ENCODE measurements around the gene ABHD12.
"Not testable (repeated sequence)": the region's sequence is repeated elsewhere in the genome, so short reads cannot be mapped to it uniquely, and the experiment has no call there.

The ABHD12 gene

DNA sequence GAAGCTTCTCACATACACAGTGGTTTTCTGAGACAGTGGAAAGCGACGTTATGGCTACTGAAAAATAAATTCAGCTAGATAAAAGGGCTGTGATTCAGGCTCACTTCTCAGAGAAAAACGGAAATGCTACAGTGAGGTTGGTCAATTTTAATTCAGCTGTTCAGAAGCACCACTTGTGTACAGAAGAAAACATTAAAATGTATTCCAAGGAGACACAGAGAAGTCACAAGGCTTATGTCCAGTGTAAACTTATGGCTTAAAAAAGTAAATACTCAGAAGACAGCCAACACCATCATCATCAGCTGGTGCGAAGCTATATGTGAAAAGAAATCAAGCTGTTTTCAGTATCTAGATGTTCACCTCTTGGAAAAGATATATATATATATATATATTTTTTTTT is 68.6 kb downstream of the ABHD12 start:
- DNase-seq (ENCODE audit: low spot score): no peak

DNA sequence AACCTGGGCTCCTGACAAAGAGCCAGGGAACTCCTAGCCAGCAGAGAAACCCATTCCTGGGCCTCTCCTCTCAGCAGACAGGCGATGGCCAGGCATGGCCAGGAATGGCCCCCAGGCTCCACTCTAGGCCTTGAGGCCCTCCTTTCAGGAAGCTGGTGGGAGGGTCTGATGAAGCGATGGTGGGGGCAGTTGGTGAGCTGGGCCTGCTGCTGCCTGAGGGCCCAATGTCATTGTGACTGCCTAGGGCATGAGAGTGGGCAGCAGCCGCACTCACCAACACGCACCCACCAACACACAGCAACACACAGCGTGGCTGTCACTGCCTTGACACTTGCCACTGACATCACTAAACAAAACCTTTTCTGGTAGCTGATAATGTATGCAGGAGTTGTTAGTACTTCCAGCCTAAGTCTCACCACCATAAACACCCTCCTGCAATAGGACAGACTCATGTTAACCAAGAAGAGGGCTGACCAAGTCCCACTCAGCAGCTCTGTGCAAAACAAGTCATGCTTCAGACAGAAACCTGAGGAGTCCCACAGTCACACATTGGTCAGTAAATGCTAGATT is 69.3 kb downstream of the ABHD12 start:
- no peak for DNase-seq (ENCODE audit: low spot score)

DNA sequence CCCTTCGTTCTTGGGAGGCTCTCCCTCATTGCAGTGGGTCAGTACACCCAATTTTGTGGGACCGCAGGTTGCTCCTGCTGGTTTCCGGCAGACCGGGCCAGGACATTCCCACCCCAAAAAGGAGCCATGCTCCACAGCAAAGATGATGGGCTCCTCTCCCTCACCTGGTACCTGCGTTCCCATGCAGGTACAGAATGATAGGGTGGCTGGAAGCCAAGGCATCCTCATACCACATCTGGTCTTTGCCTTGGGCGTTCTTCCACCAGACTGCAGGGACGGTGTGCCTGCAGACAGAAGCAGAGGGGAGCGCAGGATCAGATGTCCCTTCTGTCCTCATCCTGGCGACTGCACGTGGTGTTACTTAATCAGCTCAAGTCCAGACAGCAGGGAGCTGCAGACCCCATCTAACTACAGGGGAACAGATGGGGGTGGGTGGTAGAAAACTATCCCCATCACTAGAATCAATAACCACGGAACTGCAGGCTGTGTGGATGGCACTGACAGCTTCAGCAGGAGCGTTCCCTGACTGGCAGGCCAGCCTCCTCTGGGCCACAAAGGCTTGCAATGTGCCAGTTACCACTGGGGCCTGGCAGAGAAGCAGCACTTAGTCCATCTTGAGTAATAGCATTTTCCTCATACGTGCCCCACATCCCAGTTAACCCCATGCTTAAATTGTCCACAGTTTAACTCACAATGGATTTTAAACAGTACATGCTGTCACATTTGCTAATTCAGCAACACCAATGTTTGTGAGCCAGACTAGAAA is 70.4 kb downstream of the ABHD12 start:
- no peak for DNase-seq (ENCODE audit: low spot score)

DNA sequence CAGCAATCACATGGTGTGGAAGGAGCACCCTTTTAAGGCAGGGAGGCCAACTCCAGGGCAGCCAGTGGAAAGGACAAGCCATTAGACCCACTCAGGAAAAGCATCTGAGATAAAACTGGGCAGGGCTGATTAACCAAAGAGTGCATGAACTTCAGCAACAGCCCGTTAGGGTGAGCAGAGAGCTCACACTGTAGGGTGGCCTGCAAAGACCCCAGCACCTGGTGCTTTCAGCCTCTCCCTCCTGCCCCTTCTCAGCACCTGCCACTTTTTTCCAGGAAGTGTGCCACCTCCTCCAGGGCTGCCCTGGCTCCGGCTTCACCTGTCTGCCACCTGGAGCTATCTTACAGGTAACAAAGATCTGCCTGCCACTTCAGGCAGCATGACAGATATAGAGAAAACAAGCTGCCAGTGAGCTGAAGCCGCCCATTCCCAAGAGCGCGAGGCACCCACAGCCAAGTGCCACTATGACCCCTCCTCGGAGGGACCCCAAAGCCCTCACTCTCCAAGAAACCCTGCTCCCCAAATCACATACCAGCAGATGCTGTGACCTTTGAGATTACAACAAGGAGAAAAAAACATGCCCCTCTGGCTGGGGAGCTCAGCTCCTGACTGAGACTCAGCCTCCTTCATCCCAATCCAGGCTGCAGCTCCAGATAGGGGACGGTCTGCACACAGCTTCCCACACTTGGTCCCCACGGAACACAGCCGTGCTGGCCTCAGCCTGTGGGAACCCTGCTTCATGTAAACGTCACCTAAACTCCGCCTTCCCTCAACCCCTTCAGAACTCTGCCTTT is 71.2 kb downstream of the ABHD12 start:
- DNase-seq (ENCODE audit: low spot score): no peak

DNA sequence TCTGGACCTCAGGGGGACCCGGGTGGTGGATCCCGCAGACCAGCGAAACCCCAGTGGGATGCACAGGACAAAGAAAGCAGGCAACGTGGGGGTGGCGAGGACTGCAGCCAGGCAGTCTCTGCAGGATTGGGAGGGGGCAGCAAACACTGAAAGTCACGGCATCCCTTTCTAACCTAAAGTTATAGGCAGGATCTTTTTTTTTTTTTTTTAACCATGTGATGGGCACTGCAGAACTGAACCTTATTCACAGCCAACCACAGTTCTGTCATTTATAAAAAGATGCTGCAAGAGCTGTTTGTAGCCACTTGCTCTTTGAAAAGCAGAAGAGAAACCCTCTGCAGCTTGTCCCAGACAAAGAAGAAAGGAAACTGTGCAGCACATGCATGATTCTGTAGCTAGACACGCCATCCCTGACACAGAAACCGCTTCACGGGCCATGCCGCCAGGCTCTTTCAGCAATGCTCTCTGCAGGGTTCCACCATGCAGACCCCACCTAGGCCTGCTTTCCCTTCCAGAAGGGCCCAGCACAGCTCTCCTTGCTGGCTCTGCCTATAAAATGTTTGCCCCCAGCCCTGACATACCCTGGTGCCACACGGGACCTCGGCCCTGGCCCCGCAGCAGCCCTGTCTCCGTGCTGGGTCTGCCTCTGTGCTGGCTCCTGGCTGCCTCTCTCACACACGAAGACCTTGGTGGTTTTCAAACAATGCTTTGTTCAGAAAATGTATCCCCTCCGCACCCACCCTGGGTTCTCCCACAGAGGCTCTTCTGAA is 72.0 kb downstream of the ABHD12 start:
- DNase-seq (ENCODE audit: low spot score): no peak

DNA sequence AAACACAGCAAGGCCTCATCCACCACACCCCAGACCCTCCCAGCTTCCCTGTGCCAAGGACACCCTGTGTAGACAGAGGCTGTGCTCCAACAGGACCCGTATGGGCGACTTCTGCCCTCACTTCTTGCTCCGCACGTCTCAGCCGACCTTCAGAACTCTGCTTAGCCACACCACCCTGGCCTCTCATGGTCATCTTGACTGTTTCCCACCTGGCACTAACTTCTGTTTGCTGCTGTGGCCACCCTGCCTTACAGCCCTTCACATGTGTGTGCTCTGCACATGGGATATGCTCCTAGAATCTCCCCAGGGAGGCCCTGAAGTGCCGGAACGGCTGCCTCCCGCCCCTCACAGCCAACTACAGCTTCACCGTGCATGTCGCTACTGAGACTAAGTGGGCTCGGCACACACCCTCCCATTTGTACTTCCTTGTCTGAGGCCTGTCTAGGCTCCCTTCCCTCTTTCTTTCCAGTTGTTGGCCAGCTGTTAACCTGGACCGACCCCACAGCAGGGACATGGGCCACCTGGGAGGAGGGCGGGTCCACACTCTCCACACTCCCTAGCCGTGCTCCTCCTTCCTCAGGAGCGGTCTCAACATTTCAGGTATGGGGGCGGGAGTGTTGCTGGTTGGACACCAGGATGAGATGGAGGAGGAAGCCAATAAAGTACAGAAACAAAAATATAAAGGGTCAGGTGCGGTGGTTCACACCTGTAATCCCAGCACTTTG is 73.1 kb downstream of the ABHD12 start:
- no peak for DNase-seq (ENCODE audit: low spot score)

DNA sequence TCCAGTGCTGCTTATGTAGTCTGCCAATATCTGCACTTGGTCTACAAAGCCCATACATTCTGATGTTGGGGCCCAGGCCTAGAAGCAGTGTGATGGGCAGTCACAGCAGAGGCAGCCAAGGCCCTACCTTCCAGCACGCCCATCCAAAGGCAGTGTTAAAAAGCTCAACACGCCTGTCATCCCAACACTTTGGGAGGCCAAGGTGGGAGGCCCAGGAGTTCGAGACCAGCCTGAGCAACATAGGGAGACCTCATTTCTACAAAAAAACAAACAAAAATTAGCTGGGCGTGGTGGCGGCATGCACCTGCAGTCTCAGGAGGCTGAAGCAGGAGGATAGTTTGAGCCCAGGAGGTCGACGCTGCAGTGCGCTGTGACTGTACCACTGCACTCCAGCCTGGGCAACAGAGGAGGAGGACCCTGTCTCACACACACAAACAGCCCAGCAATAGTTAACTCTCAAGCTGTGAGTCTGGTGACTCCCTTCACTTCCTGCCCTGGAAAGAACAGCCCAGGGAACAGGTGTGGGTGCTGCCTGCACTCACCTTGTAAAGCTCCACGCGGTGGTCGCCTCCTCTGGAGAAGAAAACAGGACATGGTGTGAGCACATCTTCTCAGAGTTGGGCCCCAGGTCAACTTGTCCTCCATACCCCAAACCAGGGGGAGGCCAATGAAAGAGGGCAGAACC is 74.0 kb downstream of the ABHD12 start:
- DNase-seq (ENCODE audit: low spot score): no peak

DNA sequence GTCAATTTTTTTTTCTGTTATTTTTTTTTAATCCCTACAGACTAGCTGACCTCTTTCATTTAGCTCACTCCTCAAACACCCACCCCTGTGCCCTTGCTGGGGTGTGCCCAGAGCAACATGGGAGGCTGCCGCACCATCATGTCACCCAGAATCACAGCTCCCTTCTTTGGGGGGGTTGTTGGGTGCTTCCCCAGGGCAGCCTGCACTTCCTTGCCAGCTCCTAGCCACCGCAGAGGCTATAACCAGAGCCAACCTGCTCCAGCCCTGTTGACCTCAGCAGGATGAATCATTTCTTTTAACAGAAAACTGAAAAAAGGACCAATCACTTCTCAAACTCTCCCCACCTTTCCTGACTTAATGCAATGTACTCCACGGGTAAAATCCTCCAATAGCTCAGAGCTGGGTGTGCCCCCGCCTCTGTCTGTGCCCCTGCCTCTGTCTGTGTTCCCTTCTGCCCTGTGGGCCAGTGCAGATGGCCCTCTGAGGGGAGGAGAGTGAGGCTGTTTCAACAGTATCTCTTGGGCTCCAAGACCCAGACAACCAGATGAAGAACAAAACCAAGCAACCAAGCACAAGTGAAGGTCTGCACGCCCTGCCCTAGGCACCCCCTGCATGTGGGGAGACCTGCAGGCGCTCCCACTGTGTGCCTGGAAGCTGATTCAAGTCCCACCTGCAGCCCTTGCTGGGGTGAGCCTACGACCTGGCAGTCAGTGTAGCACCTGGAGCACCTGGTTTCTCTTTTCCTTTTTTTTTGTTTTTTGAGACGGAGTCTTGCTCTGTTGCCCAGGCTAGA is 75.0 kb downstream of the ABHD12 start:
- no peak for DNase-seq (ENCODE audit: low spot score)

DNA sequence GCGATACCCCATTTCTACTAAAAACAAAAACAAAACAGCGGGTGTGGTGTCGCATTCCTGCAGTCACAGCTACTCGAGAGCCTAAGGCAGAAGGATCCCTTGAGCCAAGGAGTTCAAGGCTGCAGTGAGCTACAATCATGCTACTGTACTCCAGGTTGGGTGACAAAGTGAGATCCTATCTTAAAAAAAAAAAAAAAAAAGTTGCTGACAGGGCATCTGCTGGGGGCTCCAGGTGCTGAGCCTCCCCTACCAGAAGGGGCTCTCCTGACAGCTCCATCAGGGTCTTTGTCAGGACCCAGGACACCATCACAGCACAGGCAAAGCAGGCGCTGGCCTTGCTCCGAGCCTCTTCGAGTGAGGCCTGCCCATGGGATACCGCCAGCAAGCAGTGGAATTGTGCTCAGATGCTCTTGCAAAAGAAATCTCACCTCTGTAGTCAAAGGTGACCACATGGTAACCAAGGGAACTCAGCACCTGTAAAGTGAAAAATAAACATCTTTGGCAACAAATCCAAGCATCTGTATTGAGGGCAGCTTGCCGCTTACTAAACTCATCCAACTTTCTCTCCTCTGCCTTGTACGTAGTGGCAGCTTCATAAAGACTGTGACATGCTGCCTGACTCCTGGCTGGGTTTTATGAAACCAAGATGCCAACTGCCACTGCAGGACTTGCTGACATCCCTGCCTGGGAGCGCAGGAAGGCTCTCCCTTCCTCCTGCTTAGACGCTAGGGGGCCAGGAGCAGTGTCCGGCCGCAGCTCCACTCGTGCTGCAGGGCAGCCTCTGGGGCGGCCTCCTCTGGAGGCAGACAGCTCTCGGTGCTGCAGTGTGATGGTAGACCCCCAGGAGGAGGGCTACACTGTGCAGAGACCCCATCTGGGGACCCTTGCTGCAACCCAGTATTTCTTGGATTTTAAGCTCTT is 75.9 kb downstream of the ABHD12 start:
- no peak for DNase-seq (ENCODE audit: low spot score)

DNA sequence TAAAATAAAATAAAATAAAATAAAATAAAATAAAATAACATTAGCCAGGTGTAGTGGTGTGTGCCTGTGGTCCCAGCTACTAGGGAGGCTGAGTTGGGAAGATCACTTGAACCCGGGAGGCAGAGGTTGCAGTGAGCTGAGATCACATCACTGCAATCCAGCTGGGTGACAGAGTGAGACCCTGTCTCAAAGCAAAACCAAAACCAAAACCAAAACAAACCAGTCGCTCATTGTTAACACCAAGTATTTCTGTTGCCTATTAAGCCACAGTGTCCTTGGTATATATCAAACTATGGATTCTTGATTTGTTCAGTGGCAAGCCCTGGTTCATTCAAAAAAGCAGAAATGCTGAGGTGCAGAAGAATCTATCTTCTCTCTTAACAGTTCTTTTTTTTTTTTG is 77.0 kb downstream of the ABHD12 start:
- no peak for DNase-seq (ENCODE audit: low spot score)

DNA sequence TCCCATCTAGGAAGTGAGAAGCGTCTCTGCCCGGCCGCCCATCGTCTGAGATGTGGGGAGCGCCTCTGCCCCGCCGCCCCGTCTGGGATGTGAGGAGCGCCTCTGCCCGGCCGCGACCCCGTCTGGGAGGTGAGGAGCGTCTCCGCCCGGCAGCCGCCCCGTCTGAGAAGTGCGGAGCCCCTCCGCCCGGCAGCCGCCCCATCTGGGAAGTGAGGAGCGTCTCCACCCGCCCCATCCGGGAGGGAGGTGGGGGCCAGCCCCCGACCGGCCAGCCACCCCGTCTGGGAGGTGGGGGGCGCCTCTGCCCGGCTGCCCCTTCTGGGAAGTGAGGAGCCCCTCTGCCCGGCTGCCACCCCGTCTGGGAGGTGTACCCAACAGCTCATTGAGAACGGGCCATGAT is 77.9 kb downstream of the ABHD12 start:
- not testable (repeated sequence) for DNase-seq (ENCODE audit: low spot score)

DNA sequence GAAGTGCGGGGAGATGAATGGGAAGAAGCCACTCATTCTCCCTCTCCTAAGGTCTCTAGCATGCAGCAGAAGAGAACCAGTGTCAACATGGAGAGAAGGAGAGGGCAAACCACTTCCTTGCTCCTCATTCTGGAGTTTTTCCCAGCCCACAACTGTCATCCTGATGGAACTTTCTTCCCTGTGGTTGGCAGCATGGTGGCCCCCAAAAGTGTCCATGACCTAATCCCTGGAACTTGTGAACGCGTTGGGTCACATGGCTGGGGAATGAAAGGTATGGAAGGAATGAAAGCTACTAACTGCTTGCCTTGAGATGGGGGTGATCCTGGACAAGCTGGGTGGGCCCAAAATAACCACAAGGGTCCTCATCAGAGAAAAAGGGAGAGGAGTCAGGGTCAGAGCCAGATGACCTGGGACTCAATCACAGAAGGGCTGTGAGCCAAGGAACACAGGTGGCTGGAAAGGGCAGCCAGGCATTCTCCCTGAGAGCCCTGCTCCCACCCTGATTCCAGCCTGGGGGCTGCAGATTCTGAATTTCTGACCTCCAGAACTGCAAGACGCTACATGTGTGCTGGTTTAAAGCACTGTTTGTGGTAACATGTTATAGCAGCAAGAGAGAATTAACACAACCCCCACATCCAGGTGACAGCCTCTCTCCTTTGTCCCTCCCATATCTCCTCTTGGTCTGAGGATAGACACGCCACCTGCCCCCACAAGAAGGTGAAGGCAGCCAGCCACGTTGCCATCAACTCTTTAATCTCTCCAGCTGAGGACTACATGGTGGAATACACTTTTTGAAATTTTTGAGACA is 79.5 kb downstream of the ABHD12 start:
- DNase-seq (ENCODE audit: low spot score): no peak

DNA sequence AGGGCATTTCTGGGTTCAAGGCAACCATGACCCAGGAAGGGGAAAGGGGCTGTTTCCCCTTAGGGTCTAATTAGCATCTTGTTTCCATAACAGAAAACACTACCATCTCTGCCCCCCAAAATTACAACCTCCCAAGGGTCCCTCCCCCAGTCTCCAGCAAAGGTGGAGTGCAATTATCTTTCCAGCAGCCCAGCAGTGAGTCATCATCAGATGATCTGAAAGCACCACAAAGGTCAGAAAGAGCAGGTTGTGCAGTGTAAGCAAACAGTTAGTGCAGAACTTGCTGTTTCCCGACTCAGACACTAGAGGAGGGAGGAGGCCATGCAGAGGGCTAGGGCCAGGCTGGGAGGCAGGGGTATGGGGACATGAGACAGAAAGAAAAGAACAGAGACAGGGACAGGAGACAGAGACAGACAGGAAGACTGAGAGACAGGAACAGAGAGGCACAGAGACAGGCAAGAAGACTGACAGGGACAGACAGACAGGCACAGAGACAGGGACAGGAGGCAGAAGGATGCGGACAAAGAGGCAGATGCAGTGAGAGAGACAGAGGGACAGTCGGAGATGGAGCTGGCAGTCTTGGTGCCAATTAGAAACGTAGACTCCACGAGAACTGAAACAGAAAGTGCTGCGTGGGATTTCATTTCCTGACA is 80.2 kb downstream of the ABHD12 start:
- no peak for DNase-seq (ENCODE audit: low spot score)

DNA sequence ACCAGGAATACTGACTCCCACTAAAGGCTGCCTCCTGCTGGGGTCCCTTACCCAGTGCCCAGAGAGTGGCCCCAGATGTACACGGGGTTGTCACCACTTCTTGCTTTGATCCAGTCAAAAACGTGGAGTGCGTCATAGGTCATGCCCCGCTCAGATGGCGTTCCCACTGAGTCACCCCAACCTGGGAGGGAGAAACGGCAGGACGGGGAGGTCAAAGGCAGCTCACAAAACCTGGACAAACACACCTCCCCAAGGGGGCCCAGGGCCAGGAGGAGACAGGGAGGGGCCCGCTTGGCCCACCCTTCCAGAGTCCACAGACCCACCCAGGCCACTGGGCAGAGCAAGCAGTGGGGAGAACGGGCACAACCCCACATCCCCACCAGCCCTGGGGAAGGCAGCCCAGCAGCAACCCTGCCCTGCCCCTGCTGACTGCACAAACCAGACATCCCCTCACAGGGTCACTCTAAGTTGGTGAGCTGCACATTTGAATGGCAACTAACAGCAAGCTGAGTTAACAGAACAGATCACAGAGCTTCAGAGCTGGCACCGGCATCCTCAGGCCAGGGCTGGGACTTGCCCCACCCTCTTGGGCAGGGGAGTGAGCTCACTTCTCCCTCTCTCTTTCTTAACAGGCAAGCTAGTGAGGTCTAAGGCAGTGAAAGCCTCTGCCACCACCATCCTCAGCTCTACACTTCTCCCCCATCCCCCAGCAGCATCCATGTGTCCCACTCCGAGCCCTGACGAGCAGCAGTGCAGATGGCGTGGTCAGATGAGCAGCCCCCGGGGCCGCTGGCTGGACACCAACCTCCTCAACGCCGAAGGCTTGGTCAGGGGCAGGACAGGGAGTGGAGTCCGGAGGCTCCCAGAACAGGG is 81.0 kb downstream of the ABHD12 start:
- no peak for DNase-seq (ENCODE audit: low spot score)

DNA sequence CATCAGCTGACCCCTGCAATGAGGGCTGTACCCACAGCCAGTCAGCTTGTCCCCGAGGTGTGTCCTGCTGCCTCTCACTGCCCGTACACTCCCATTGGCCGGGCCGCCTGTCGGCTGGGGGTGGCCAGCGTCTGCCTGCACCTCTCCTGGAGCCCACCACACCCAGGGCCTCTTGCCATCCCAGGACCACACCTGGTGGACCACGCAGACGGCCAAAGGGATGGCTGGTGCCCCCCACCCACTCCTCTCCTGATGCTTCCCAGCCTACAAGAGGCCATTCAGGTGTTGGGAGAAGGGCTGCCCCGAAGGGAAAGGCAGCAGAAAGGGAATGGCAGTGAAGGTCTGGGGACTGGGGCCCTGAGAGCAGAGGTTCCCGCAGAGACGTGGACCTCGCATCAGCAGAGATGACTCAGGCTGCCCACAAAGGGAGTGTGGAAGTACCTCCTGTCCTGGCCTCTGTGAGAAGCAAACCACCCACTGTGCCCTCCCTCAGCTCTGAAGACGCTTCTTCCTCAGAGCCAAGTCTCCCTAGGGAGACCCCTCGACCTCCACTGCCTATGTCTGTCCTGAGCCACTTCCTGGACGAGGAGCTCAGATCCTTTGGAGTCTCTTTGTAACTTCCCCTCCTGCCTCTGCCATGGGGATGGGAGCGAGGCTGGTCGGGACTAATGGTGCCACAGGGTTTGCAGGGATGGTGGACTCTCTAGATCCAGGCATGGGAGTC is 81.8 kb downstream of the ABHD12 start:
- no peak for DNase-seq (ENCODE audit: low spot score)

DNA sequence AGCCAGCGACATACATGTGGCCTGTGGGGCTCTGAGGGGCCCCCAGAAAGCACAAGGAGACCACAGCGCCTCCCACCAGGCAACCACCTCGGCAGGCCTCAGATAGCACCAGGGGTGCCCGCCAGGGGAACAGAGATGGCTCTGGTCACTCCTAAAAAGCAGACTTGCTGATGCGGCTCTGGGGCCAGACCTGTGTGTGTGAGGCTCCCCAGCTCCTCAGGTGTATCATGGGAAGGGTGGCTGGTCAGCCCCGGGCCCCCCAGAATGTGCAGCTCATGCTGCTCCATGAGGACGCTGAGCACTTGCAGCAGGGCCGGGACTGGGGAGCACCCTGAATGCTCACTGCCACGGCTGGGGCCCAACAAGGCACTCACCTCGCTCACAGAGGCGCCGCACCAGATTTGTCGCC is 82.5 kb downstream of the ABHD12 start:
- DNase-seq (ENCODE audit: low spot score): no peak

All from iPS-NIHi11 (cell line).